Hepatocyte (in vitro differentiated cells): ENCODE measurements around the gene WDR38.

Experiments
- CTCF ChIP-seq: fragments of 200-600 bp; sonication (generic); IDR thresholded peaks from 2 replicates; pipeline ENCODE4 v1.5.1; 2016; ENCODE audit warnings: antibody characterized with exemption, mild to moderate bottlenecking; ENCODE audit not compliant: poor library complexity
- EZH2 ChIP-seq: fragments of 200-600 bp; sonication (generic); IDR thresholded peaks from 2 replicates; pipeline ENCODE4 v1.6.1; 2016; ENCODE audit warnings: antibody characterized with exemption, mild to moderate bottlenecking, borderline replicate concordance
- EZH2phosphoT487 ChIP-seq: fragments of 200-600 bp; sonication (generic); IDR thresholded peaks from one replicate; pipeline ENCODE4 v1.6.1; 2018; ENCODE audit warnings: antibody characterized with exemption, mild to moderate bottlenecking, low read depth, moderate library complexity; ENCODE audit not compliant: unreplicated experiment, severe bottlenecking

GRCh38 chr9:124887832-124888231 is 34.6 kb downstream of the WDR38 start:
- TF ChIP-seq CTCF (no peak), EZH2phosphoT487 (no peak), EZH2 (no peak)
